IMR-90 (cell line): ENCODE measurements around the gene PES1.

Experiments used
- BHLHE40 ChIP-seq: fragments of 150-350 bp; IDR thresholded peaks from 2 replicates; pipeline ENCODE4 v1.6.1; 2016; ENCODE audit warnings: mild to moderate bottlenecking, low read depth, low read length
- CEBPB ChIP-seq: IDR thresholded peaks from 2 replicates; pipeline ENCODE4 v1.6.1; 2012; ENCODE audit warnings: low read depth, low read length, improper control_type of control experiment
- MAFK ChIP-seq: IDR thresholded peaks from 2 replicates; pipeline ENCODE4 v1.6.1; 2012; ENCODE audit warnings: low read depth, low read length, improper control_type of control experiment
- MAZ ChIP-seq: IDR thresholded peaks from 2 replicates; pipeline ENCODE4 v1.6.1; 2012; ENCODE audit warnings: low read depth, mild to moderate bottlenecking, low read length, improper control_type of control experiment, moderate library complexity, borderline replicate concordance
- MXI1 ChIP-seq: IDR thresholded peaks from 2 replicates; pipeline ENCODE4 v1.6.1; 2012; ENCODE audit warnings: low read depth, mild to moderate bottlenecking, low read length, moderate library complexity, borderline replicate concordance
- NFE2L2 ChIP-seq: fragments of 150-350 bp; IDR thresholded peaks from 2 replicates; pipeline ENCODE4 v1.6.1; 2016; ENCODE audit warnings: low read depth, mild to moderate bottlenecking, low read length
- POLR2A ChIP-seq: IDR thresholded peaks from 2 replicates; pipeline ENCODE4 v1.6.1; 2012; ENCODE audit warnings: mild to moderate bottlenecking, low read depth, low read length
- RAD21 ChIP-seq: IDR thresholded peaks from 2 replicates; pipeline ENCODE4 v1.6.1; 2012; ENCODE audit warnings: low read length, improper control_type of control experiment
- RCOR1 ChIP-seq: IDR thresholded peaks from 2 replicates; pipeline ENCODE4 v1.6.1; 2012; ENCODE audit warnings: mild to moderate bottlenecking, low read length, improper control_type of control experiment; ENCODE audit not compliant: insufficient replicate concordance
- RFX5 ChIP-seq: IDR thresholded peaks from 2 replicates; pipeline ENCODE4 v1.8.0; 2012; ENCODE audit warnings: low read depth, mild to moderate bottlenecking, low read length, moderate library complexity
- SMC3 ChIP-seq: fragments of 150-350 bp; IDR thresholded peaks from 2 replicates; pipeline ENCODE4 v1.6.1; 2016; ENCODE audit warnings: low read depth, mild to moderate bottlenecking, antibody characterized with exemption, low read length, moderate library complexity
- TF ChIP-seq, protein P1 (sequence below): conservative IDR thresholded peaks from 2 replicates; pipeline ENCODE4 v1.5.1; 2012; ENCODE audit warnings: mild to moderate bottlenecking, low read depth, low read length, improper control_type of control experiment
- TF ChIP-seq, protein P2 (sequence below): fragments of 150-350 bp; IDR thresholded peaks from 2 replicates; pipeline ENCODE4 v1.6.1; 2017; ENCODE audit warnings: mild to moderate bottlenecking, antibody characterized with exemption, low read length, low read depth

DNA sequence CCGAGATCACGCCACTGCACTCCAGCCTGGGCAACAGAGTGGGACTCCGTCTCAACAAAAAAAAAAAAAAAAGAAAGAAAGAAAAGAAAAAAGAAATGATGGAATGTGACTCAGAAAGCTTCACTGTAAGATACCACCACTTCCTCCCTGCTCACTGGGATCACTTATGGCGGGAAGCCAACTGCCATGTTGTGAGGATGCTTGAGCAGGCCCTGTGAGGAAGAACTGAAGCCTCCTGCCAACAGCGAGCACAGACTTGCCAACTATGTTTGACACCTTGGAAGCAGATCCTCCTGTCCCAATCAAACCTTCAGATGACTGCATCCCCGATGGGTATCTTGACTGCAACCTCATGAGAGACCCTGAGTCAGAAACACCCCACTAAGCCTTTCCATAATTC lies 53.4 kb downstream of the PES1 start:
- TF ChIP-seq CEBPB, result no peak
- TF ChIP-seq, protein P1, sequence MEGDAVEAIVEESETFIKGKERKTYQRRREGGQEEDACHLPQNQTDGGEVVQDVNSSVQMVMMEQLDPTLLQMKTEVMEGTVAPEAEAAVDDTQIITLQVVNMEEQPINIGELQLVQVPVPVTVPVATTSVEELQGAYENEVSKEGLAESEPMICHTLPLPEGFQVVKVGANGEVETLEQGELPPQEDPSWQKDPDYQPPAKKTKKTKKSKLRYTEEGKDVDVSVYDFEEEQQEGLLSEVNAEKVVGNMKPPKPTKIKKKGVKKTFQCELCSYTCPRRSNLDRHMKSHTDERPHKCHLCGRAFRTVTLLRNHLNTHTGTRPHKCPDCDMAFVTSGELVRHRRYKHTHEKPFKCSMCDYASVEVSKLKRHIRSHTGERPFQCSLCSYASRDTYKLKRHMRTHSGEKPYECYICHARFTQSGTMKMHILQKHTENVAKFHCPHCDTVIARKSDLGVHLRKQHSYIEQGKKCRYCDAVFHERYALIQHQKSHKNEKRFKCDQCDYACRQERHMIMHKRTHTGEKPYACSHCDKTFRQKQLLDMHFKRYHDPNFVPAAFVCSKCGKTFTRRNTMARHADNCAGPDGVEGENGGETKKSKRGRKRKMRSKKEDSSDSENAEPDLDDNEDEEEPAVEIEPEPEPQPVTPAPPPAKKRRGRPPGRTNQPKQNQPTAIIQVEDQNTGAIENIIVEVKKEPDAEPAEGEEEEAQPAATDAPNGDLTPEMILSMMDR, result no peak
- no peak for TF ChIP-seq POLR2A
- TF ChIP-seq SMC3, result no peak
- no peak for TF ChIP-seq NFE2L2
- TF ChIP-seq, protein P2, sequence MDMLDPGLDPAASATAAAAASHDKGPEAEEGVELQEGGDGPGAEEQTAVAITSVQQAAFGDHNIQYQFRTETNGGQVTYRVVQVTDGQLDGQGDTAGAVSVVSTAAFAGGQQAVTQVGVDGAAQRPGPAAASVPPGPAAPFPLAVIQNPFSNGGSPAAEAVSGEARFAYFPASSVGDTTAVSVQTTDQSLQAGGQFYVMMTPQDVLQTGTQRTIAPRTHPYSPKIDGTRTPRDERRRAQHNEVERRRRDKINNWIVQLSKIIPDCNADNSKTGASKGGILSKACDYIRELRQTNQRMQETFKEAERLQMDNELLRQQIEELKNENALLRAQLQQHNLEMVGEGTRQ, result no peak
- TF ChIP-seq RCOR1, result no peak
- no peak for TF ChIP-seq RAD21
- TF ChIP-seq MAZ, result no peak
- TF ChIP-seq MXI1, result no peak
- no peak for TF ChIP-seq MAFK
- no peak for TF ChIP-seq RFX5
- no peak for TF ChIP-seq BHLHE40
